Lung (tissue), 12 donors: ENCODE measurements around the gene ATG7. TPM values are rescaled to one million over a fixed set of nuclear protein-coding genes. Genes with fewer than 3 reads are reported as not detected.
A peak's percentile ranks its signal among the peaks of the same experiment; 100 is the strongest.

Experiments used
- ATAC-seq: fragments of 200-7000 bp; cut with Tn5 transposase; one replicate; pipeline ENCODE4 v1.9.1; 2020; ENCODE audit warnings: moderate number of reproducible peaks; ENCODE audit not compliant: insufficient read depth, low FRiP score
- DNase-seq, 3 donors: peaks; one replicate each; pipeline ENCODE4 v3.0.0-alpha.2; 2013 to 2017
- H3K27ac ChIP-seq, 2 donors: one replicate each; pipeline ENCODE4 v1.5.1; 2013; ENCODE audit warnings: mild to moderate bottlenecking in 2 of 2, moderate library complexity in 2 of 2, control low read depth in 1 of 2, inconsistent platforms in 1 of 2, low read depth in 1 of 2, low read length in 1 of 2
- H3K27me3 ChIP-seq, 3 donors: one replicate each; pipeline ENCODE4 v1.5.1; 2013; ENCODE audit warnings: low read length in 2 of 3; ENCODE audit not compliant: control insufficient read depth in 3 of 3, insufficient read depth in 3 of 3
- H3K36me3 ChIP-seq, 4 donors: one replicate each; pipeline ENCODE4 v1.5.1; 2013; ENCODE audit warnings: low read length in 4 of 4, mild to moderate bottlenecking in 1 of 4, moderate library complexity in 1 of 4; ENCODE audit not compliant: control insufficient read depth in 4 of 4, insufficient read depth in 4 of 4
- H3K4me1 ChIP-seq, 5 donors: one replicate each; pipeline ENCODE4 v1.5.1; 2013; ENCODE audit warnings: low read length in 5 of 5, mild to moderate bottlenecking in 2 of 5, moderate library complexity in 1 of 5; ENCODE audit not compliant: control insufficient read depth in 5 of 5, insufficient read depth in 5 of 5
- H3K4me3 ChIP-seq: one replicate; pipeline ENCODE4 v1.5.1; 2013; ENCODE audit warnings: mild to moderate bottlenecking, control low read depth, moderate library complexity
- H3K9ac ChIP-seq, 2 donors: one replicate each; pipeline ENCODE4 v1.5.1; 2013; ENCODE audit warnings: low read length in 2 of 2, control low read depth in 1 of 2; ENCODE audit not compliant: insufficient read depth in 1 of 2
- H3K9me3 ChIP-seq, 4 donors: one replicate each; pipeline ENCODE4 v1.5.1; 2013; ENCODE audit warnings: low read length in 3 of 4, mild to moderate bottlenecking in 1 of 4, moderate library complexity in 1 of 4; ENCODE audit not compliant: control insufficient read depth in 4 of 4, insufficient read depth in 3 of 4
- CTCF ChIP-seq: IDR thresholded peaks from 2 replicates; pipeline ENCODE4 v1.5.1; 2012; ENCODE audit warnings: mild to moderate bottlenecking; ENCODE audit errors: control extremely low read depth, extremely low read depth
- WGBS, 2 donors: extraction: QIAGEN DNeasy Blood & Tissue Kit; methylation state at CpG; one replicate each; pipeline ENCODE4 v1.1.7; 2013; 5-methylcytosine and 5-hydroxymethylcytosine counted together
- polyA plus RNA-seq, 2 donors: library from polyadenylated mRNA; stranded (reverse); fragments of 200-250 nt; gene quantifications; one replicate each; pipeline ENCODE4 v1.2.1, GENCODE V29; 2013
- total RNA-seq, 2 donors: library from RNA; depleted of rRNA in 1 of 2; stranded (reverse); fragments of >200 nt in 1 of 2; gene quantifications; one replicate each; pipeline ENCODE4 v1.2.1, GENCODE V29; 2014 to 2021
- donor health status: control.
- donor health status: control.
- donor health status: Bipolar disorder and iron deficiency.
- donor health status: healthy.
- donor health status: DM: yes; HTN: yes; CAD: no.

ATG7 gene
- total and polyA plus RNA-seq, 4 donors: 11.2 to 72.0 (median 53.3) TPM

GRCh38 chr3:11285471-11285870, 13.3 kb downstream of the ATG7 start:
- no peak for ATAC-seq
- Histone ChIP-seq H3K27ac (no peak overlapping the region), H3K9ac (no peak overlapping the region), H3K4me1 (peaks cover 7 to 69% (median 19%) of the 10 kb centered on the region in 5 donors), H3K9me3 (no peaks in the 10 kb centered on the region), H3K4me3 (no peak overlapping the region), H3K36me3 (peaks cover 0 to 8% (median 5%) of the 10 kb centered on the region in 4 donors), H3K27me3 (no peaks in the 10 kb centered on the region)
- no peak for DNase-seq
- 85 to 87% methylated on average over 2 of the region's 2 CpGs for WGBS, 2 donors
- no peak for TF ChIP-seq CTCF

- ATAC-seq: no peak
- WGBS, 2 donors: 82 to 94% methylated on average over 9 to 10 of the region's 10 CpGs
- Histone ChIP-seq H3K27ac (peak overlapping the region in 1 of 2 donors; percentile 18), H3K36me3 (peaks cover 0 to 2% (median under 1%) of the 10 kb centered on the region in 4 donors), H3K4me1 (peaks cover under 1 to 69% (median 16%) of the 10 kb centered on the region in 5 donors), H3K9me3 (no peaks in the 10 kb centered on the region), H3K27me3 (no peaks in the 10 kb centered on the region), H3K9ac (no peak overlapping the region), H3K4me3 (no peak overlapping the region)
- peak in 2 of 3 donors; percentile 29 to 51 for DNase-seq
- TF ChIP-seq CTCF: no peak
Observed at GRCh38 chr3:11287404-11287803, 15.2 kb downstream of the ATG7 start.

GRCh38 chr3:11288021-11288491, 15.9 kb downstream of the ATG7 start:
- Histone ChIP-seq H3K4me1 (peaks cover 0 to 63% (median 16%) of the 10 kb centered on the region in 5 donors), H3K4me3 (no peak overlapping the region), H3K27ac (no peak overlapping the region), H3K36me3 (peaks cover 0 to 2% (median 0%) of the 10 kb centered on the region in 4 donors), H3K9me3 (no peaks in the 10 kb centered on the region), H3K27me3 (no peaks in the 10 kb centered on the region), H3K9ac (peak overlapping the region in 1 of 2 donors; percentile 8)
- DNase-seq (peak in 2 of 3 donors; percentile 57 to 82), ATAC-seq (no peak)
- WGBS, 2 donors: 46 to 56% methylated on average over 2 of the region's 2 CpGs
- no peak for TF ChIP-seq CTCF
